T-helper 1 cell treated with Interleukin-12 subunit alpha and Interleukin-12 subunit beta and Interleukin-4 antibody, amounts not matched to agents 30 μg/mL and 1 μg/mL, for 36 hours (primary cell): ENCODE measurements around the gene MAST2.
"Not testable (repeated sequence)": the region's sequence is repeated elsewhere in the genome, so short reads cannot be mapped to it uniquely, and the experiment has no call there.

Experiments
- H3K27ac Mint-ChIP-seq: one replicate; pipeline ENCODE4 v1.8.0; 2021; ENCODE audit warnings: mild to moderate bottlenecking, mixed read lengths
- H3K27me3 Mint-ChIP-seq: one replicate; pipeline ENCODE4 v1.8.0; 2021; ENCODE audit warnings: low read depth, mixed read lengths
- H3K36me3 Mint-ChIP-seq: one replicate; pipeline ENCODE4 v1.8.0; 2021; ENCODE audit warnings: low read depth, mixed read lengths
- H3K4me1 Mint-ChIP-seq: one replicate; pipeline ENCODE4 v1.8.0; 2021; ENCODE audit warnings: low read depth, mixed read lengths
- H3K4me3 Mint-ChIP-seq: one replicate; pipeline ENCODE4 v1.8.0; 2021; ENCODE audit warnings: mild to moderate bottlenecking, moderate library complexity, mixed read lengths
- H3K9me3 Mint-ChIP-seq: one replicate; pipeline ENCODE4 v1.8.0; 2021; ENCODE audit warnings: mixed read lengths

The MAST2 gene

DNA sequence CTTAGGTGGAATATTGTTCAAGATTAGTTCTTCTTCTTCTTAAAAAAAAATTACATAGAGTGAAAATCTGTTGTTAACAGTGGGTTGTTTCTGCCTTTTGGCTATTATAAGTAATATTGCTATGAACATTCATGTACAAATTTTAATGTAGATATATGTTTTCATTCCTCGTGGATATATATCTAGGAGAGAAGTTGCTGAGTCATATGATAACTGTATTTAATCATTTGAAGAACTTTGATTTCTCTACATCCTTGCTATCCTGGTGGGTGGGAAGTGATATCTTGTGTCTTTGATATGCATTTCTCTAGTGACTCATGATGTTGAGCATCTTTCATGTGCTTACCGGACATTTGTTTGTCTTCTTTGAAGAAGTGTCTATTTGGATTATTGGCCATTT is 29.9 kb downstream of the MAST2 start:
- Mint-ChIP-seq H3K27me3 (no peaks in the 10 kb centered on the region), H3K4me3 (no peak overlapping the region), H3K4me1 (peaks cover 6% of the 10 kb centered on the region), H3K36me3 (peaks cover 20% of the 10 kb centered on the region), H3K27ac (no peak overlapping the region), H3K9me3 (no peaks in the 10 kb centered on the region)

DNA sequence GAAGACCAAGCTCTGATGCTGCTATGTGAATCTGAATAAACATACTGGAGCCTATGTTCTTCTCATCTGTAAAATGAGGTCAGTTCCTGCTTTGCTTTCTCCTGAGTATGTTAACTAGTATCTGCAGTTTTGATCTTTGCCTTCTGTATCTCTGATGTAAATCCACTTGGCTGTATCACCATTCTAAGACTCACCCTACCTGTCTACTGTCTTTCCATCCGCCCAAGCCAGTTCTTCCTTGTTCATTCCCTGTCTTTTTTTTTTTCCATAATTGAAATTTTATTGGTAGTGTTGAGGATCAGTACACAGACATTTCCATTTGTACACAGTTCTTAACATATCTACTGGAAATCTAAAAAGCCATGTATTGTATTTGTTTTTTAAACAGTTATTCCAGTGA is 31.3 kb downstream of the MAST2 start:
- Mint-ChIP-seq H3K4me3 (no peak overlapping the region), H3K4me1 (peaks cover 6% of the 10 kb centered on the region), H3K27me3 (no peaks in the 10 kb centered on the region), H3K27ac (no peak overlapping the region), H3K36me3 (peaks cover 23% of the 10 kb centered on the region), H3K9me3 (no peaks in the 10 kb centered on the region)

DNA sequence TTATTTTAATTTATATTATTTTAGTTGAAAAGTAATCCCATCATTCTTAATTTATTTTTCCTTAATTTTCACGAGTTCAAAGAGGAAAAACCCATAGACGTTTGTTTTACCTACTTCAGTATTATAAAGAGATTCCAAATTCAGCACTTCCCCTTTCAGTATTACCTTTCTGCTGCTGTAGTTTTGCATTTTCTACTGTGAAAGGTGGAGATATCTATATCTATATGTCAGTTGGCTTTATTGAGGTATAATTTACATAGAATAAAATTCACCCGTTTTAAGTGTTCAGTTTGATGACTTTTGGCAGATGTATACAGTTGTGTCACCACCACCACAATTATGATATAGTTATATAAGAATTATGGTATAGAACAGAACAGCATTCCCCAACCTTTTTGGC is 33.0 kb downstream of the MAST2 start:
- Mint-ChIP-seq H3K4me1 (peaks cover 6% of the 10 kb centered on the region), H3K27ac (no peak overlapping the region), H3K9me3 (no peaks in the 10 kb centered on the region), H3K27me3 (no peaks in the 10 kb centered on the region), H3K4me3 (no peak overlapping the region), H3K36me3 (peaks cover 21% of the 10 kb centered on the region)

DNA sequence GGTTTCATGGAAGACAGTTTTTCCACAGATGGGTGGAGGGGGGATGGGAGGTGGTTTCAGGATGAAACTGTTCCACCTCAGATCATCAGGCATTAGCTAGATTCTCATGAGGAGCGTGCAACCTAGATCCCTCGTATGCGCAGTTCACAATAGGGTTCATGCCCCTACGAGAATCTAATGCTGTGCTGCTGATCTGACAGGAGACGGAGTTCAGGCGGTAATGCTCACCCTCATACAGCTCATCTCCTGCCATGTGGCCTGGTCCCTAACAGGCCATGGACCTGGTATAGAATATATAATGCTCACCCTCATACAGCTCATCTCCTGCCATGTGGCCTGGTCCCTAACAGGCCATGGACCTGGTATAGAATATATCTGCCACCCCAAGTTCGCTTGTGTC is 33.4 kb downstream of the MAST2 start:
- not testable (repeated sequence) for H3K27ac Mint-ChIP-seq, H3K27me3 Mint-ChIP-seq, H3K4me3 Mint-ChIP-seq, H3K4me1 Mint-ChIP-seq, H3K9me3 Mint-ChIP-seq
- H3K36me3 Mint-ChIP-seq = peaks cover 19% of the 10 kb centered on the region

DNA sequence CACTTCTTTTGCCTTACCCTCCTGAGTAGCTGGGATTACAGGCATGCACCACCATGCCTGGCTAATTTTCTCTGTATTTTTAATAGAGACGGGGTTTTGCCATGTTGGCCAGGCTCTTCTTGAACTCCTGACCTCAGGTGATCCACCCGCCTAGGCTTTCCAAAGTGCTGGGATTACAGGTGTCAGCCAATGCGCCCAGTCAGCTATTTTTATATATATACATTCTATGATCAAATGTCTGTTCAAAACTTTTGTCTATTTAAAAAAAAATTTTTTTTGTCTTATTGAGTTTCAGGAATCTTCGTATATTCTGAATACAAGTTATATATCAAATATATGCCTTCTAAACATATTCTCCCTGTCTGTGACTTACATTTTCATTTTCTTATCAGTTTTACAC is 34.9 kb downstream of the MAST2 start:
- Mint-ChIP-seq H3K36me3 (peaks cover 12% of the 10 kb centered on the region), H3K4me1 (peaks cover 11% of the 10 kb centered on the region)
- H3K27me3 Mint-ChIP-seq, H3K9me3 Mint-ChIP-seq, H3K27ac Mint-ChIP-seq, H3K4me3 Mint-ChIP-seq: not testable (repeated sequence)

- Mint-ChIP-seq H3K36me3 (peaks cover 4% of the 10 kb centered on the region), H3K27me3 (no peaks in the 10 kb centered on the region), H3K4me3 (no peak overlapping the region), H3K27ac (no peak overlapping the region), H3K9me3 (no peaks in the 10 kb centered on the region), H3K4me1 (peaks cover 10% of the 10 kb centered on the region)
Observed at GRCh38 chr1:45840704-45841103, 37.3 kb downstream of the MAST2 start.

DNA sequence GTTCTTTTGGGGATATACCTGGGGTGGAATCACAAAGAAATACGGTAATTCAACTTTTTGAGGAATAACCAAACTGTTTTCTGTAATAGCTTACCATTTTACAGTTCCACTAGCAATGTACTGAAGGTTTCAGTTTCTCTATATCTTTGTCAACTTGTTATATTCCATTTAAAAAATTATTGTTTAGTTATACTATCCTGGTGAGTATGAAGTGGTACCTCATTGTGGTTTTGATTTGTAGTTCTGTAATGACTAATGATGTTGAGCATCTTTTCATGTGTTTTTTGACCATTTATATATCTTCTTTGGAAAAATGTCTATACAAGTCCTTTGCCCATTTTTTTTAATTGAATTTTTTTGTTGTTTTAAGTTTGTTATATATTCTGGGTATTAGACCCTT is 39.4 kb downstream of the MAST2 start:
- Mint-ChIP-seq H3K27ac (peak overlapping the region; percentile 75), H3K4me1 (peaks cover 10% of the 10 kb centered on the region), H3K36me3 (peaks cover 4% of the 10 kb centered on the region), H3K9me3 (no peaks in the 10 kb centered on the region), H3K27me3 (no peaks in the 10 kb centered on the region), H3K4me3 (peak overlapping the region; percentile 55)

DNA sequence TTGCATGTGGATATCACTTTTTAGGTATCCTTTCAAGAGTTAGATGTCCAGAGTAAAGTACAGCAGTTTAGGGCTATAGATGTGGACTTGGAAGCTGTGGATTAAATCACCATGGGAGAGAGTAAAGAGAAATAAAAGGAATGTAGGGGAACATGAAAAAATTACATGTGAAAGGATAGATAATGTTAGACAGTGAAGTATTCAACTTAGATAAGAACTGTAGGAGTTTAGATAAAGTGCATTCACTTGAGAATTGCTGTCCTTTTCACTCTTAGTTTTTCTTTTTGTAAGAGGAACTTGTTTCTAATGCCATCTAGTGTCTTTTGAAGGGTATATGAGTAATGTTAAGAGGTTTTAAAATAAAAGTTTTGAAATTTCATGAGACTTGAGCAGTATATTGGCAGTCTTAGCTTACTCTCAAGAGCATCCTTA is 40.1 kb downstream of the MAST2 start:
- Mint-ChIP-seq H3K4me3 (peak overlapping the region; percentile 55), H3K27ac (peak overlapping the region; percentile 75), H3K27me3 (no peaks in the 10 kb centered on the region), H3K9me3 (no peaks in the 10 kb centered on the region), H3K4me1 (peaks cover 10% of the 10 kb centered on the region), H3K36me3 (peaks cover 6% of the 10 kb centered on the region)

GRCh38 chr1:45844000-45844399 is 40.6 kb downstream of the MAST2 start:
- H3K27me3 Mint-ChIP-seq, H3K9me3 Mint-ChIP-seq, H3K36me3 Mint-ChIP-seq, H3K4me1 Mint-ChIP-seq, H3K4me3 Mint-ChIP-seq, H3K27ac Mint-ChIP-seq: not testable (repeated sequence)

GRCh38 chr1:45846931-45847330 is 43.5 kb downstream of the MAST2 start:
- Mint-ChIP-seq H3K9me3 (peaks cover 24% of the 10 kb centered on the region), H3K4me3 (no peak overlapping the region), H3K27ac (no peak overlapping the region), H3K4me1 (peaks cover 8% of the 10 kb centered on the region), H3K36me3 (peaks cover 8% of the 10 kb centered on the region), H3K27me3 (no peaks in the 10 kb centered on the region)

DNA sequence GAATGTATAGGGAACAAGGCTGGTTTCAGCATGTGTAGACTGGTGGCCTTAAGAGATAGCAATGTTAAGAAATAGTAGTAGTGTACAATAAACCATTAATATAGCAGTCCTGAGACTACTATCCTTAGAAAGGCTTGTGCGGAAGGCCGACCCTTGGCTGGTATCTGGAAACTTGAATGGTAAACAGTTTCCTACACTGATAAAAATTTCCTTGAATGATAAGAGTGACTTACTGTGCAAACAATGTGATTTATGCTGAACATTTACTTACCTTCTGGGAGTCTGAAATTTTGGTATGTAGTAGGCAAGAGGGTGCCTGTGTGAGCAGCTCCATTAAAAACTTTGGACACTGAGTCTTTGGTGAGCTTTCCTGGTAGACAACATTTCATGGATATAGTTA is 44.7 kb downstream of the MAST2 start:
- Mint-ChIP-seq H3K9me3 (peaks cover 24% of the 10 kb centered on the region), H3K27ac (no peak overlapping the region), H3K27me3 (no peaks in the 10 kb centered on the region), H3K4me1 (peaks cover 4% of the 10 kb centered on the region), H3K36me3 (peaks cover 8% of the 10 kb centered on the region), H3K4me3 (no peak overlapping the region)

- no peak overlapping the region for H3K27ac Mint-ChIP-seq
- peaks cover 8% of the 10 kb centered on the region for H3K36me3 Mint-ChIP-seq
- no peaks in the 10 kb centered on the region for H3K4me1 Mint-ChIP-seq
- peaks cover 24% of the 10 kb centered on the region for H3K9me3 Mint-ChIP-seq
- H3K4me3 Mint-ChIP-seq = no peak overlapping the region
- no peaks in the 10 kb centered on the region for H3K27me3 Mint-ChIP-seq
Observed at GRCh38 chr1:45848714-45849113, 45.3 kb downstream of the MAST2 start.

- Mint-ChIP-seq H3K27ac (no peak overlapping the region), H3K27me3 (no peaks in the 10 kb centered on the region), H3K36me3 (peaks cover 8% of the 10 kb centered on the region), H3K4me1 (no peaks in the 10 kb centered on the region), H3K9me3 (peaks cover 24% of the 10 kb centered on the region), H3K4me3 (no peak overlapping the region)
Observed at GRCh38 chr1:45850017-45850416, 46.6 kb downstream of the MAST2 start.

DNA sequence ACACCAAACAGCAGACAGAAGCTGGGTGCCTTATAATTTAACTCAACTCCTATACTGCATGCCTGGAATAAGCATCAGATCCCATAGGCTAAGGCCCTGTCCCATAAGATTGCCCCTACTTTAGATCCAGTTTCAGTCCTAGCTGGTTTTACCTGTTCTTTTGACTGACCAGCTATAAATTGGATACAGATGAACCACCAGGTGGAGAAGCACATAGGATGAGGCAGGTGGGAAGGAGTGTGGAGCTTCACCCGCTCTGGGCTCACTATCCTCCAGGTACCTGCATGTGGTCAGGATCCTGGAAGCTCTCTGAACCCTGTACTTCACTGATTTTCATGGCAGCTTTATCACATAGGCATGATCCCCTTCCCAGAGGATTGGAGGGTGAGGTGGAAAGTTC is 51.3 kb downstream of the MAST2 start:
- Mint-ChIP-seq H3K27me3 (no peaks in the 10 kb centered on the region), H3K9me3 (peaks cover 15% of the 10 kb centered on the region), H3K36me3 (peaks cover 5% of the 10 kb centered on the region), H3K4me3 (no peak overlapping the region), H3K27ac (no peak overlapping the region), H3K4me1 (no peaks in the 10 kb centered on the region)

- Mint-ChIP-seq H3K4me1 (peaks cover 14% of the 10 kb centered on the region), H3K4me3 (no peak overlapping the region), H3K27ac (no peak overlapping the region), H3K36me3 (peaks cover 3% of the 10 kb centered on the region), H3K9me3 (no peaks in the 10 kb centered on the region), H3K27me3 (no peaks in the 10 kb centered on the region)
Observed at GRCh38 chr1:45857101-45857700, 53.8 kb downstream of the MAST2 start.
